ENCODE data around the gene GAPT.

GRCh38 chr5:58486290-58486689, 4.9 kb upstream of the GAPT start:
- TF ChIP-seq, protein P1, sequence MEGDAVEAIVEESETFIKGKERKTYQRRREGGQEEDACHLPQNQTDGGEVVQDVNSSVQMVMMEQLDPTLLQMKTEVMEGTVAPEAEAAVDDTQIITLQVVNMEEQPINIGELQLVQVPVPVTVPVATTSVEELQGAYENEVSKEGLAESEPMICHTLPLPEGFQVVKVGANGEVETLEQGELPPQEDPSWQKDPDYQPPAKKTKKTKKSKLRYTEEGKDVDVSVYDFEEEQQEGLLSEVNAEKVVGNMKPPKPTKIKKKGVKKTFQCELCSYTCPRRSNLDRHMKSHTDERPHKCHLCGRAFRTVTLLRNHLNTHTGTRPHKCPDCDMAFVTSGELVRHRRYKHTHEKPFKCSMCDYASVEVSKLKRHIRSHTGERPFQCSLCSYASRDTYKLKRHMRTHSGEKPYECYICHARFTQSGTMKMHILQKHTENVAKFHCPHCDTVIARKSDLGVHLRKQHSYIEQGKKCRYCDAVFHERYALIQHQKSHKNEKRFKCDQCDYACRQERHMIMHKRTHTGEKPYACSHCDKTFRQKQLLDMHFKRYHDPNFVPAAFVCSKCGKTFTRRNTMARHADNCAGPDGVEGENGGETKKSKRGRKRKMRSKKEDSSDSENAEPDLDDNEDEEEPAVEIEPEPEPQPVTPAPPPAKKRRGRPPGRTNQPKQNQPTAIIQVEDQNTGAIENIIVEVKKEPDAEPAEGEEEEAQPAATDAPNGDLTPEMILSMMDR (IDR thresholded peaks at IDR 0.05 in 4 of 5, conservative IDR thresholded peaks at IDR 0.05 in 1 of 5): no peak
- no peak for TF ChIP-seq POLR2A (IDR thresholded peaks at IDR 0.05)
